ENCODE measurements around the gene PPT1. TPM values are rescaled to one million over a fixed set of nuclear protein-coding genes. Genes with fewer than 3 reads are reported as not detected.

Gene PPT1
- total and polyA plus RNA-seq, 2 of the 13 experiments (the other 11 are each of a cell fraction or from before 2014, with no cell fraction given): 129 TPM

DNA sequence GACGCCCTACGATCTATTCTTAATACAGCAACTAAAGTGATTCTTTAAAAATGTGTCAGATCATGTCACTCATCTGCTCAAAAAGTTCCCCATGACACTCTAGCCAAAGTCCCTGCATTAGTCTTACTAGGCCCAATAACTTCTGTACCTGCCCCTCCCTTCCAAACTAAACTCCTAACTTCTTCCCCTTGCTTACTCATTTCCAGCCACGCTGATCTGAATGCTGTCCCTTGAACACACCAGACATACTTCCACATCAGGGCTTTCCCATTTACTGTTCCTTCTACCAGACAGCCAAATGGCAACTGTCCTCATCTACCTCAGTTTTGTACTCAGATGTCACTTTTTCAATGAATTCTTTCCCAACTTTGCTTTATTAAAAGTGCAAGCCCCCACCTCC is 1.2 kb downstream of the PPT1 start (continued):
- TF ChIP-seq RERE (CRISPR knock-in tag; IDR thresholded peaks at IDR 0.05; ENCODE audit: low read depth): no peak
- TF ChIP-seq GATA4 (IDR thresholded peaks at IDR 0.05; ENCODE audit: borderline replicate concordance, low read depth): no peak
- no peak for TF ChIP-seq ZNF75D (CRISPR knock-in tag; IDR thresholded peaks at IDR 0.05; ENCODE audit: borderline replicate concordance)
- TF ChIP-seq PTBP1 (IDR thresholded peaks at IDR 0.05; ENCODE audit: low read depth, low read length, poor library complexity, severe bottlenecking): no peak
- TF ChIP-seq ZSCAN5A (CRISPR knock-in tag; IDR thresholded peaks at IDR 0.05; ENCODE audit: borderline replicate concordance): no peak
